Subcutaneous adipose tissue (tissue), 4 donors: Measurements from ENCODE around the gene MRPL19. TPM values are rescaled to one million over a fixed set of nuclear protein-coding genes. Genes with fewer than 3 reads are reported as not detected.

Experiments used
- total RNA-seq, 4 donors: library from RNA; depleted of rRNA; stranded (reverse); fragments of >200 nt; gene quantifications; one replicate each; pipeline ENCODE4 v1.1.0, GENCODE V29; 2016
- TF ChIP-seq, protein P1 (sequence below): fragments of 450-650 bp; IDR thresholded peaks from one replicate; pipeline ENCODE4 v1.5.1; 2016; ENCODE audit warnings: low read depth, mild to moderate bottlenecking, control low read depth, antibody characterized with exemption, moderate library complexity

The MRPL19 gene
- total RNA-seq, 4 donors from 2014 or later = 24.1 to 39.1 (median 32.0) TPM

DNA sequence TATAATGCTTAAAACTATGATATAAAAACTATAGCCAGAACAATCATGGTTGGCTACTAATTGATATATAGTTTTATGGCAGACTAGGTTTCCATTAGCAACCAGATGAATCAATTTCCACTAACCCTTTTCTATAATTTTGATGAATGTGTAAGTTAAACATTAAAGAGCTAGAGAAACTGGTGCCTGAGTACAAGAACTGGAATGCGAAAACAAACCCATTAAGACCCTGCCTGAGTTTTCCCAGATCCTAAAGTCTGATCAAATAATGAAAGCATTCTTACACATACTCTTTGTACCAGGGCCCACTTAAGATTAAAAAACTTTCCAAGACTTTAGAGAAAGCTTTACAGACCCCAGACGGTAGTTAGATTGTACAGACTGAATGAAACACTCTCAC lies 21.3 kb downstream of the MRPL19 start:
- TF ChIP-seq, protein P1, sequence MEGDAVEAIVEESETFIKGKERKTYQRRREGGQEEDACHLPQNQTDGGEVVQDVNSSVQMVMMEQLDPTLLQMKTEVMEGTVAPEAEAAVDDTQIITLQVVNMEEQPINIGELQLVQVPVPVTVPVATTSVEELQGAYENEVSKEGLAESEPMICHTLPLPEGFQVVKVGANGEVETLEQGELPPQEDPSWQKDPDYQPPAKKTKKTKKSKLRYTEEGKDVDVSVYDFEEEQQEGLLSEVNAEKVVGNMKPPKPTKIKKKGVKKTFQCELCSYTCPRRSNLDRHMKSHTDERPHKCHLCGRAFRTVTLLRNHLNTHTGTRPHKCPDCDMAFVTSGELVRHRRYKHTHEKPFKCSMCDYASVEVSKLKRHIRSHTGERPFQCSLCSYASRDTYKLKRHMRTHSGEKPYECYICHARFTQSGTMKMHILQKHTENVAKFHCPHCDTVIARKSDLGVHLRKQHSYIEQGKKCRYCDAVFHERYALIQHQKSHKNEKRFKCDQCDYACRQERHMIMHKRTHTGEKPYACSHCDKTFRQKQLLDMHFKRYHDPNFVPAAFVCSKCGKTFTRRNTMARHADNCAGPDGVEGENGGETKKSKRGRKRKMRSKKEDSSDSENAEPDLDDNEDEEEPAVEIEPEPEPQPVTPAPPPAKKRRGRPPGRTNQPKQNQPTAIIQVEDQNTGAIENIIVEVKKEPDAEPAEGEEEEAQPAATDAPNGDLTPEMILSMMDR = no peak

DNA sequence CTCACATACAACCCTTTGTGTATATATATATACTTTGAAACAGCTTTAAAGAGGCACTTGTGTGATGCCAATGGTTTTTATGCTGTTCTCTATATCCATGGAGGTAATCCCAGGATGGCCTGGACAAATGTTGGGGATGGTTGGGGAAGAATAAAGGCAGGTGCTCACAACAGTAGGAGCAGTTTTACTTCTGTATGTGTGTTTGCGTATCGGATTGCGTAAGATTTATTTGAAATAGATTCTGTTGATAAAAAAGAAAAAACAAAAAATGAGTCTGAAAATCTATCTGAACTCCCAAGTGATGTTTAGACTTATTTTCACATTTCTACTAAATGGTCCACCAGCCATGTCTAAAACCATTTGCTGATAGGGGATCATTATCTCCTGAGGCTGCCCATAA lies 29.3 kb downstream of the MRPL19 start:
- TF ChIP-seq, protein P1 = no peak

DNA sequence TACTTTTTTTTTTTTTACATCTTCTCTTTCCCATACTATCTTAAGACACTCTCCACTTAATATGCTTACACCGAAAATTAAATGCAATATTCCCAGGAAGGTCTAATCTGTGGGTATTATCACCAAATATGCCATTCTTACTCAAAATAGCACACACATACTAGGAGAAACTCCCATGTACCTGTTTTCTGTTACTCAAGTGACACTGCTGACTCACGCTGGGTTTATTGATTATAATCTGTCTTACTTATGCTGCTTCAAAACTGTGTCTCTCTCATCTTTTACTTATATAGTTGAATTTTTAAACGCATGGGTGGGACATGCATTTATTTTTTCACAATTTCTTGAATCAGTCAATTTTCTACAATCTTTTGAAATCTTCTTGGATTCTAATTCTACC lies 29.9 kb downstream of the MRPL19 start:
- TF ChIP-seq, protein P1 = no peak

DNA sequence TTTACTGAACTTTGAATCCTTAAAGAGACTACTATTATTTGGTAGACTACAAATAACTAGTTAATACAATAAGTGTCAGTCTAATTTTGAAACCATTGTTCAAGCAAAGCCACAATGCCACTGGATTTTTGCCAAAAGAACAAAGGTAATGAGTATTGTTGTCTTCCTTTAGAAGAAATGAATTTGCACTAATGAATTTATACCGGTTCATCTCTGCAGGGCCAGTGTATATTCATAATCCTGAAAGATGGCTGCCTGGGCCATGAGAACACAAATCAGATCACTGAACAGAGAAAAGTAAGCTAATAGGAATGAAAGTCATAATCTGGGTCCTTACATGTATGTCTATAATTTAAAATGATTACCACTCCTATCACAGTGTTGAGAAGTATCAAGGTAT lies 33.0 kb downstream of the MRPL19 start:
- TF ChIP-seq, protein P1 = no peak

DNA sequence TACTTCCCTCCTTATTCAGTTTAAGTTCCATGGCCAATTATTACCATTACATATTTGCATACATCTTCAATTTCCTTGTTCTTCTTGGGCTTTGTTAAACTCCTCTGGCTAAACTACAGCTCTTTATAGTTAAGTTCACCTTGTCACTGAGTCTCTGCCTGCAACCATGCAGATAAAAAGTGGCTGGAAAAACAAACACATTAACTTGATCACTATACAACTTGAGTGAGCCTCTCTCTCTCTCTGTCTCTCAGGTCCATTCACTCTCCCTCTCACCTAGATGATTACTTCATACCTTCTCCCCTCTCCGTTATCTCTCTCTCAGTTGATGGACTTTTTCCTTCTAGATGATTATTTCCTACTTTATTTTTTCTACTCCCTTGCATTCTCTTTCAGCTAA lies 33.8 kb downstream of the MRPL19 start:
- TF ChIP-seq, protein P1 = no peak

DNA sequence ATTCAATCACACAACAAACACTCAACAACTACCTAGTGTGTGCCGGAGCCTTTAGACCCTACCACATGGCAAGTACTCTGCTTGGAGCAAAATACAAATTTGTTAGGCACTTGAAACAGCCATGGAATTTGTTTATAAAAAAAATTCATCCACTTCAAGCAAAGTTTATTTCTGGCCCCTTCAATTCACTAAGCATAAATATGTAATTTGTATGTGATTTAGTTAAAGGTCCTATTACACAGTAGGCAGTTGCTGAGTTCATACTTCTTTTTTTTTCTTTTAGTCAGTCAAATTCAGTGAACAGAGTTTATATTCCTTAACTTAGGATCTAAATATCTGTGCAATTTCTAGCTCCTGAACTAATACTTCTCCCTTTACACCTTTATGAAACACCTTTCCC lies 41.6 kb downstream of the MRPL19 start:
- TF ChIP-seq, protein P1 = no peak

DNA sequence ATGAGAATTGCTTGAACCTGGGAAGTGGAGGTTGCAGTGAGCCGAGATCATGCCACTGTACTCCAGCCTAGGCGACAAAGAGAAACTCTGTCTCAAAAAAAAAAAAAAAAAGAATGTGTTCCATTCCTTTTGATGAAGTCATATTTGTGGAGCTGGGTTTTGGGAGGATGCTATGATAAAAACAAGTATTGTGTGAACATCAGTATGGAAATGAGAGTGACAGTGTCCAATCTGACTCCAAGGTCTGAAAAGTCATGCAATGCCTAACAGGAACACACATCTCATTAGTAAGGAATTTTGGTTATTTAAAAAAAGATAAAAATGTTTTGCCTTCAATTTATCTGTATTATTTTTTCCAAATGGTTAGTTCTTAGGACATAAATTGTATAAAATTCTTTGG lies 52.3 kb downstream of the MRPL19 start:
- TF ChIP-seq, protein P1 = no peak
